OCI-M2 (cell line): ENCODE measurements around the gene SERBP1.
"Not testable (repeated sequence)": the region's sequence is repeated elsewhere in the genome, so short reads cannot be mapped to it uniquely, and the experiment has no call there.

ENCODE experiments used
- DNase-seq: peaks from one replicate; lab custom pipeline; 2025; ENCODE audit not compliant: unreplicated experiment; lab: John Stamatoyannopoulos, UW

The SERBP1 gene

GRCh38 chr1:67430358-67431155 is at the start of gene SERBP1:
TSS of gene SERBP1 (minus strand) at chr1:67430402. CDS start at chr1:67430300, 102 bp downstream.
- peak; percentile 64 for DNase-seq

DNA sequence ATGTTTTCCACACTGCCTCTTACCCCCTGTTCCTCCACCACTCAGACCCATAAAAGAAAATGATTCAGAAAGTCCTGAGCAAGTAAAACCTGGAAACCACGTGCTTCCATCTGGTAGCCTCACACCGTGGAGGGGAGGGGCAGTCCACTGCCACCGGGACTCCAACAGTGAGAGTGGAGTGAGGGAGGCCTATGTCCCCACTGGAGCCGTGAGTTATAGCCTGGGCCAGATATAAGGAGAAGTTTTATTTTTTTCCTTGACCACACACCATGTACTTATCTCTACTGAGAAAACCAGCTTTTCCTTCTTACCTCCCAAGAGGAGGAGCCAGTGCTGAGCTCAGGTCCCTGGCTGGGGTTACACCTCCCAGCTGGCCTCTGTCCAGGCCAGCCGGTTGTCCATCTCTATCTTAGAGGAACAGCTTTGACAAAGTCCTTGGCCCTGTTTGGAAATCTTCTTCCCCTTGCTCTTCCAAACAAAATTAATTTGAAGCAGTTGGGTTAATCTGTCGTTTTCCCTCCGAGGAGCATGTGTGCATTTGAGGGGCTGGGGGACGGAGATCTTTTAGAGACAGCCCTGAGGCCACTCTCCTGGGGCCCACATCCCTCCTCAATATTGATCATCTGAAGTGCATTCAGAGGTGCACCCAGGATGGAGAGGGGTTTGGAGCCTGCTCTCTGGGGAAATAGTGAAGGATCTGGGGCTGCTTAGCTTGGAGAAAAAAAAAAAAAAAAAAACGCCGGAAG is 49.1 kb upstream of the SERBP1 start:
- DNase-seq = peak; percentile 26

GRCh38 chr1:67476906-67477305 is 46.7 kb upstream of the SERBP1 start:
- no peak for DNase-seq

DNA sequence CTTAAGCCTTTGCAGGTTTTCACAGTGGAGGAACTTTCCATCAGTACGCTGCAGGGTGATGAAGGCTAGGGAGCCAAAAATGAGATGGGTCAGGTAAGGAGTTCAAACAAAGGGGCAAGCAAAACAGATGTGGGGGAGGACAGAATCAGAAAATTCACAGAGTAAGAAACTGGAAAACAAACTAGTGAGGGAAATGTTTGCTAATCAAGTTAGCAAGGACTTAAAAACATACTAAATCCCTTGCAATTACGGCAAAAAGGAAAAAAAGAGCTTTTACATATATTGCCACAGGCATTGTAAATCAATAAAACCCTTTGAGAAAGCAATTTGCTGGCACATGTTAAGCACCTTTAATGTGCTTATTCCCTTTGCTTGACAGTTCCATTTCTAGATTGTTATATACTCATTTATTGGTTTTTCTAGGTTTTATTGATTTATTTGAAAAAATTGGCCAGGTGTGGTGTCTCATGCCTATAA is 45.8 kb upstream of the SERBP1 start:
- no peak for DNase-seq

- no peak for DNase-seq
These were observed 41.9 kb upstream of the SERBP1 start for GRCh38 chr1:67472056-67472455.

DNA sequence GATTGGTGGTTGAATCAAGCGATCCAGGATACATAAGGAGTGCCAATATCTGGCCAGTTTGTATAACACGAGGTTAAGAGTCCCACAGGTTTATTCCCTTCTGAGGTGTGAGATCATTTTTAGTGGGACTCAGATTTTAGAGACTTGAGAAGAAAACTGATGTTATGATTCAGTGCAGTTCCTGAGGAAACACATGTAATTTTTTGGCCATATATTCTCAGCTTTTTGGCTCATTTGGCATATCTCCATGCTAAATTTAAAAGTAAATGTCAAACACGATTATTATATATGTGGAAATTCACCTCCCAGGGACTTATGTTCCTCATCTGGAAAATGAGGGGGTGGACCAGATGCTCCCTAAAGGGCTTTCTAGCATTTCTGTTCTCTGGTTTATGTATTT is 39.2 kb upstream of the SERBP1 start:
- DNase-seq = no peak

DNA sequence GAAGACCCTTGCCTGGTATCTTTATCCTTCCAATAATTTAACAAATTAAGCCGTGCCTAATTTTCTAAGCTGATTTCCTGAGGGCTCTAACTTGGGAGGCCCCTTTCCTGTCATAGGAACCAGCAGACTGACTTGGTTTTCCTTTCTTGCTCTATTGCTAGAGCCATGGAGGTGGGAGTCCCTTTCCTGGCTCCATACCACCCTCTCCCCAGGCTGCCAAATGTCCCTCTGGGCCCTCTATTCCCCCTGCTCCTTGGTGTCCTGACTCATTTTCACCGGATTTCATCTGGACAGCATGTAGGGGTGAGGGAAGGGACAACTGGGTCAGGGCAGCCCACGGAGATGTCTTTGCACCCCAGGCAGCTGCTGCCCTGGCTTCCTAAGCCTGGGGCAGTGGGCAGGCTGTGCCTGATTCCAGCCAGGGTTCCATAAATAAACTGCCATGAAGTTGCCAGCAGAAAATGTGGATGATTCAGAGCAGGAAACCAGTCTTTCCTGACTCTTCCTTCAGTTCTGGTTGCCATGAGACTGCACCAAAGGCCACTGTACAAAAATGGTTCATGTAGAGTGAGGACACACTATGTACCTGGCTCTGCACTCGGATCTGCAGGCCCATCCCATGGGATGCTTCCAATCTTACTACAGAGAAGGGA is 38.0 kb upstream of the SERBP1 start:
- DNase-seq = no peak

- DNase-seq = no peak
These were observed 35.2 kb upstream of the SERBP1 start for GRCh38 chr1:67465375-67465774.

GRCh38 chr1:67464746-67465145 is 34.5 kb upstream of the SERBP1 start:
- DNase-seq = no peak

GRCh38 chr1:67464058-67464457 is 33.9 kb upstream of the SERBP1 start:
- no peak for DNase-seq

DNA sequence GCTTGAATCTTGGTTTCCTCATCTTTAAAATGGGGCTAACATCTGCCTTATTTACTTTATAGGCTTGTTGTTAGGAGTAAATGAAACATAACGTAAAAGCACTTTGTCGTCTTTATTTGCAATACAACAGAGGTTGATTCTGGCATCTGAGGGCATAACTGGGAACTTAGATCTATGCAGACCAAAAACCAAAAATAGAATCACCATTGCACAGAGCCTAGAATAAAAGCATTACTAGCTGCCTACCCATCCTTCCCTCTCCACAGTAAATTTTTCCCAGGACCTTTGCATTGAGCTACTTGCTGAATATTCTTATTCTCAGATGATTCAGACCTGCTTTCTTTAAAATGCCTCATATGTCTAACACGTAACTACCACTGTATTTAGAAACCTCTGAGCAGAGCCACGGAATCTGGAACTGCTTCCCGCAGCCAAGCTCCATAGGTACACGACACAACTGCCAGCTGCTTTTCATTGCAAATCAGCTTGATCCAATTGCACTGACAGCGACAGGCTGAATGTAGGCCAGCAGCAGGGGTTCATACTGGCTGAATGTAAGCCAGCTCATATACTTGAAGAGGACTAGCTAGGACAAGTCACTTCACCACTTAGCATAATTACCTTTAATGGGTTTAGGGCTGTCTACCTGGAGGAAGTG is 33.2 kb upstream of the SERBP1 start:
- DNase-seq = no peak

DNA sequence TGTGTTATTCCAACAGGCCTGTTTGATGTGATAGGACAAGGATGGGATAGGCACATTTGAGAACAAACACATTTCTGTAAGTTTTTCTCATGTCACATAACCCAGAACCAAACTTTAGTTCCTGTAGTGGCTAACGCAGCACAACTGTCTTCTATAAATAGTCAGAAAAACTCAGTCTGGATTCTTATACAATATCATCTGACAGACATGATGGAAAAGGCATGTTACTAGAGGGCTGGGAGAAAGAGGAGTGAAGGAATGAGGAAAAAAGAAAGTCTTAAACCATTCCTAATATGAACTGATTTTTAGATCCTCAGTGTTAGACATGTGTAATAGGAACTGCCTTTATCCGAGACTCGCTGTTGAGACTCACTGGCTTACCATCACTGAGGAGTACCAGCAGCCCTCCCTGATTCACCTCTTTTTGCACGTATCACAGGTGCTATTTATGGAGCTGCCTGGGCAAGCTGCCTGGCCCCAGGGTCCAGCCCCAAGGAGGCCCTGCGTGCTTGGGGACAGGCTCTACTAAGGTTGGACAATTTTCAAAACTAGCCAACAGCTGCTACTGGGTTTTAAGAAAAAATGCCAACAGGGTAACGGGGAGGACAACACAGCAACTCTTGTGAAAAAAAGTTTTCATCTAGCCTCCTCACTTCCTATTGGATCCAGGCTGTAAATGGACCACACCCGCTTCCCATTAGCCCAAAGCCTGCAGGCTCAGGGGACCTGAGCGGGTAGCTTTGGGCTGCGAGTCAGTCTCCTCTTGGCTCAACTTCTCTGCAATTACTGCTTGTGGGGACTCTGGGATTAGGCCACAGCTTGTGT is 30.7 kb upstream of the SERBP1 start:
- no peak for DNase-seq

DNA sequence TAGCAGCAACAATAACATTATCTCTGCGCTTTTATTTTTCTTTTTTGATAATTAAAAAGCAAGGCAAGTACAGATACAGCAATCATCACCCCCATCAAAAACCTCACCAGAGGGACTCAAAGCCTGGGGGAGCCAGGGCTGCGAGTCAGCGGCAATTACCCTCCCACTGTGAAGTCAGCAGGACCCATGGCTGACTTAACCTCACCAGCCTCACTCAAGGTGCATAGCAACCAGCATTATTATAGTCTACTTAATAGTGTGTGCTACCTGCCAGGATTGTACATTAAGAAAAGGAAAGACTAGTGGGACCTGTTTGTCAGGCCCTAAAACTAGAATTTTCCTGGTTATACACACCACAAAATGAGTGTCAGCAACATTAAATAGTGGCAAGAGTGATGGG is 28.9 kb upstream of the SERBP1 start:
- DNase-seq = no peak

- no peak for DNase-seq
These were observed 28.5 kb upstream of the SERBP1 start for GRCh38 chr1:67458663-67459062.

DNA sequence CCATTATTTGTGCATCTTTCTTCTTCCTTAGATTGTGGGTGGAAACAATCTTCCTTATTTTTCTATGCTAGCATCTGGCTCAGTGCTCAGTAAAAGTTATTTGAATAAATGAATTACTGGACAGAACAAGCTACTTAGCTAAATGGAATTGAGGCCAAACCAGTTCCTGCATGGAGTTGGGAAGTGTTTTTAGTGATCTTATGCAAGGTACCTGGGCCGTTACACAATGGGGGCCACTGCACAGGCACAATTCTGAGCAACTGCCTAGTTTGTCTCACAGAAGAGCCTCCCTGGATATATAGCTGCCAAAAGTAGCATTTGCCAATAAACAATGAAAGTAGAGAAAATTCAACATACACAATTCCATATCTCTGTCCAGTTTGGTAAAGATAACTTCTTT is 27.0 kb upstream of the SERBP1 start:
- DNase-seq = no peak

DNA sequence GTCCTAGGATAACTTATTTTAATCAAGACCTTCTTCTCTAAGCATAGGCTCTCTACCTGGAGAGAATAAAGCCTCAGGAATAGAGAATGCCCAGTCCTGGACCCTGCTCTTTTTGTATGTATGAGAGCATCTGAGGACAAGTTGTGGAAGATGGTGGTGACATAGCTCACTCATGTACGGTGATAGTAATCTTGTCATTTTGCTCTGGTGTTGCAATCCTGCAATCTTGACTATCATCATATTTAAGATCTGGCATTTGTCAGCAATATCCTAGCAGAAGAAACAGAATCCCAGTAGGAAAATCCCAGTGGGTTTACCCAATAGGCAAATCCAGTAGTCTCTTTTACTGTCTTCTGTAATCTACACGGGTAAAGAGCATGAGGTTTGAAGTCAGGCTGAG is 21.6 kb upstream of the SERBP1 start:
- no peak for DNase-seq

DNA sequence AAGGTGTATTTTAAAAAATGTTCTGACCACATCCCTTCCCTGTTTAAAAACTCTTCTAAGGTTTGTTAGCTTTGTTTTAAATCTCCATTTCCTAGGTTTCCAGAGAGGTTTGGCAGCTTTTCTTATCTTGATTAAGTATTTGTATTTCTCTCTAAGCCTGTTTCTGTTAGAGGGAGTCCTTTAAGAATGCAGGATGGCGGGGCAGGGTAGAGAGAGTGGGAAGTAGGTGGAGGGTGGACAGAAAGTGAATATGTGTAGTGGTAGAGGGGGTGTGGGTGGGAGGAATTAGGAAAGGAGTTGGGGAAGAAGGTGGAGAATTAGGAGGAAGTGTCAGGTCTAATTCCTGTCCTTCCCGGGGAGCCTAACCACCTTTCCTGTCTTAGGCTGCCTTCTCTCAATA is 21.2 kb upstream of the SERBP1 start:
- DNase-seq = no peak

DNA sequence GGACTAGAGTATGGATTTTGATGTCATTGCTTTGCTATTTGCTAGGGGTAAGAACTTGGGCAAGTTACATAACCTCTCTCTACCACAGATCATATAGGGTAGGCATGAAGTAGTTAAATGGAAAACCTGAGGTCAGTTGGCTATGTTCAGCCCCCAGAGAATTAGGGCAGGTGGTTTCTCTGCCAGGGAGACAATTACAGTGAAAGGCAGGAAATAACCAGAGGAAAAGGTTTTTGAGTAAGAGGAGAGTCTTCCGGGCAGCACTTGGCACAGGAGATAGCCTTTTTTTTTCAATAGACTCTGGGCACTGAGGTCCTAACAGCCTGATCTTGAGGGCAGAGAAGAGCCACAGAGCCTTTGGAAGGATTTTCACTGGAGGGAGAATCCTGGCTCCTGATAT is 16.7 kb upstream of the SERBP1 start:
- no peak for DNase-seq

GRCh38 chr1:67446014-67446413 is 15.8 kb upstream of the SERBP1 start:
- not testable (repeated sequence) for DNase-seq

- no peak for DNase-seq
These were observed 11.6 kb upstream of the SERBP1 start for GRCh38 chr1:67441739-67442281.
